Stomach (tissue), 4 donors: ENCODE measurements around the gene PCDH15.

Source experiments
- POLR2A ChIP-seq, 4 donors: fragments of 450-650 bp; IDR thresholded peaks; one replicate each; pipeline ENCODE4 v1.6.1; 2016; ENCODE audit warnings: antibody characterized with exemption in 4 of 4, control low read depth in 2 of 4, mild to moderate bottlenecking in 1 of 4, moderate library complexity in 1 of 4
- POLR2AphosphoS5 ChIP-seq, 3 donors: sonication (generic); formaldehyde crosslinking; IDR thresholded peaks; one replicate each; pipeline ENCODE4 v1.6.1; 2016; ENCODE audit warnings: antibody characterized with exemption in 3 of 3
- TF ChIP-seq, protein P1 (sequence below), 7 experiments: fragments of 450-650 bp in 4 of 7; fragments of 200-600 bp in 3 of 7; sonication (generic) in 3 of 7; IDR thresholded peaks; one replicate each; pipeline ENCODE4 v1.5.1; 2016 to 2019; ENCODE audit warnings: antibody characterized with exemption in 7 of 7, control low read depth in 2 of 7, mild to moderate bottlenecking in 1 of 7

DNA sequence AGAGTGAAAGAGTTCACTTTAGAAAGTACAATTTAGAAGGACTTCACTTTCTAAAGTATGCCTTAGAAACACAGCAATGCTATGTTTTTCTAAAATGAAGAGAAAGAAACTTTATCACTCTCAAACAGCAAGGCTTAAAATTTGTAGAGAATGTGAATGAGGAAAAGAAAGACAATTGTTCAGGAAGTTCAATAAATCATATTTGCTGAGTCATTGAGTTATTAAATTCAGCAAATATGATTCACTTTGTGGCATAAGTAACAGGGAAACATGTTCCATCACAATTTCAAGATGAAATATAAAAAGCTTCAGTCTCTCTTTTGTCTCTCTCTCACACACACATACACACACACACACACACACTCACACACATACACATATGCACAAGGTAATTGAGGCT lies 187.9 kb downstream of the PCDH15 start:
- TF ChIP-seq, protein P1, sequence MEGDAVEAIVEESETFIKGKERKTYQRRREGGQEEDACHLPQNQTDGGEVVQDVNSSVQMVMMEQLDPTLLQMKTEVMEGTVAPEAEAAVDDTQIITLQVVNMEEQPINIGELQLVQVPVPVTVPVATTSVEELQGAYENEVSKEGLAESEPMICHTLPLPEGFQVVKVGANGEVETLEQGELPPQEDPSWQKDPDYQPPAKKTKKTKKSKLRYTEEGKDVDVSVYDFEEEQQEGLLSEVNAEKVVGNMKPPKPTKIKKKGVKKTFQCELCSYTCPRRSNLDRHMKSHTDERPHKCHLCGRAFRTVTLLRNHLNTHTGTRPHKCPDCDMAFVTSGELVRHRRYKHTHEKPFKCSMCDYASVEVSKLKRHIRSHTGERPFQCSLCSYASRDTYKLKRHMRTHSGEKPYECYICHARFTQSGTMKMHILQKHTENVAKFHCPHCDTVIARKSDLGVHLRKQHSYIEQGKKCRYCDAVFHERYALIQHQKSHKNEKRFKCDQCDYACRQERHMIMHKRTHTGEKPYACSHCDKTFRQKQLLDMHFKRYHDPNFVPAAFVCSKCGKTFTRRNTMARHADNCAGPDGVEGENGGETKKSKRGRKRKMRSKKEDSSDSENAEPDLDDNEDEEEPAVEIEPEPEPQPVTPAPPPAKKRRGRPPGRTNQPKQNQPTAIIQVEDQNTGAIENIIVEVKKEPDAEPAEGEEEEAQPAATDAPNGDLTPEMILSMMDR (IDR thresholded peaks at IDR 0.05) = no peak
- TF ChIP-seq POLR2AphosphoS5 (IDR thresholded peaks at IDR 0.05) = no peak
- TF ChIP-seq POLR2A (IDR thresholded peaks at IDR 0.05) = no peak
